Mesendoderm (in vitro differentiated cells): ENCODE data around the gene NR3C1.

Experiments used
- DNase-seq: peaks from one replicate; pipeline ENCODE4 v3.0.0; 2013
- H2AK5ac ChIP-seq: 2 replicates; pipeline ENCODE4 v1.6.1; 2013; ENCODE audit warnings: low read length, inconsistent platforms
- H2BK120ac ChIP-seq: 2 replicates; pipeline ENCODE4 v1.6.1; 2013; ENCODE audit warnings: low read depth, mild to moderate bottlenecking, low read length, moderate library complexity, mixed read lengths
- H2BK15ac ChIP-seq: replicated peaks from 2 replicates; pipeline ENCODE4 v1.6.1; 2013; ENCODE audit warnings: low read depth, mild to moderate bottlenecking, moderate library complexity
- H2BK5ac ChIP-seq: 2 replicates; pipeline ENCODE4 v1.6.1; 2013; ENCODE audit warnings: low read length, inconsistent platforms
- H3K18ac ChIP-seq: 2 replicates; pipeline ENCODE4 v1.6.1; 2013; ENCODE audit warnings: mild to moderate bottlenecking, low read length, mixed read lengths
- H3K23ac ChIP-seq: one replicate; pipeline ENCODE4 v1.6.1; 2013; ENCODE audit warnings: low read length
- H3K27ac ChIP-seq: 2 replicates; pipeline ENCODE4 v1.5.1; 2013; ENCODE audit warnings: low read depth, mild to moderate bottlenecking, inconsistent platforms, low read length, moderate library complexity
- H3K27me3 ChIP-seq: 2 replicates; pipeline ENCODE4 v1.6.1; 2013; ENCODE audit warnings: low read length, control low read depth, mild to moderate bottlenecking, inconsistent platforms; ENCODE audit not compliant: insufficient read depth, poor library complexity
- H3K36me3 ChIP-seq: 2 replicates; pipeline ENCODE4 v1.6.1; 2013; ENCODE audit warnings: low read length, inconsistent platforms; ENCODE audit not compliant: control insufficient read depth, insufficient read depth
- H3K4ac ChIP-seq: one replicate; pipeline ENCODE4 v1.6.1; 2013; ENCODE audit warnings: low read depth, mild to moderate bottlenecking, low read length, moderate library complexity
- H3K4me1 ChIP-seq: 2 replicates; pipeline ENCODE4 v1.6.1; 2013; ENCODE audit warnings: low read depth, low read length, inconsistent platforms; ENCODE audit not compliant: control insufficient read depth
- H3K4me2 ChIP-seq: 2 replicates; pipeline ENCODE4 v1.6.1; 2013; ENCODE audit warnings: low read length
- H3K4me3 ChIP-seq: 2 replicates; pipeline ENCODE4 v1.5.1; 2013; ENCODE audit warnings: mild to moderate bottlenecking, low read length
- H3K56ac ChIP-seq: one replicate; pipeline ENCODE4 v1.6.1; 2013; ENCODE audit warnings: low read length
- H3K79me1 ChIP-seq: 2 replicates; pipeline ENCODE4 v1.6.1; 2013; ENCODE audit warnings: low read length, inconsistent platforms
- H3K79me2 ChIP-seq: 2 replicates; pipeline ENCODE4 v1.6.1; 2013; ENCODE audit warnings: mild to moderate bottlenecking, low read length; ENCODE audit not compliant: control insufficient read depth, insufficient read depth
- H3K9ac ChIP-seq: 2 replicates; pipeline ENCODE4 v1.6.1; 2013; ENCODE audit warnings: low read length, inconsistent platforms
- H4K5ac ChIP-seq: one replicate; pipeline ENCODE4 v1.6.1; 2013; ENCODE audit warnings: low read length
- H4K8ac ChIP-seq: one replicate; pipeline ENCODE4 v1.6.1; 2013; ENCODE audit warnings: low read depth, mild to moderate bottlenecking, control low read depth, low read length, moderate library complexity
- WGBS: extraction: QIAGEN DNeasy Blood & Tissue Kit; methylation state at CpG from one replicate; pipeline ENCODE4 v1.1.7; 2013; ENCODE audit warnings: low lambda C conversion rate, missing lambda C conversion rate; ENCODE audit not compliant: insufficient coverage; ENCODE audit errors: extremely low coverage; 5-methylcytosine and 5-hydroxymethylcytosine counted together

NR3C1 gene

GRCh38 chr5:143428738-143429420 is 25.4 kb upstream of the NR3C1 start:
- Histone ChIP-seq H2BK15ac (no peak overlapping the region), H3K56ac (no peak overlapping the region), H3K9ac (no peak overlapping the region), H2BK5ac (no peak overlapping the region), H3K27ac (no peak overlapping the region), H3K79me2 (no peaks in the 10 kb centered on the region), H3K27me3 (no peaks in the 10 kb centered on the region), H3K4ac (no peak overlapping the region), H2BK120ac (no peak overlapping the region), H2AK5ac (no peak overlapping the region), H4K5ac (no peak overlapping the region), H3K4me1 (no peaks in the 10 kb centered on the region), H3K79me1 (no peaks in the 10 kb centered on the region), H3K4me3 (no peak overlapping the region), H3K18ac (no peak overlapping the region), H3K23ac (no peak overlapping the region), H3K4me2 (no peak overlapping the region), H3K36me3 (no peaks in the 10 kb centered on the region), H4K8ac (no peak overlapping the region)
- no CpG with 5 or more reads among the region's 2 CpGs for WGBS
- no peak for DNase-seq

DNA sequence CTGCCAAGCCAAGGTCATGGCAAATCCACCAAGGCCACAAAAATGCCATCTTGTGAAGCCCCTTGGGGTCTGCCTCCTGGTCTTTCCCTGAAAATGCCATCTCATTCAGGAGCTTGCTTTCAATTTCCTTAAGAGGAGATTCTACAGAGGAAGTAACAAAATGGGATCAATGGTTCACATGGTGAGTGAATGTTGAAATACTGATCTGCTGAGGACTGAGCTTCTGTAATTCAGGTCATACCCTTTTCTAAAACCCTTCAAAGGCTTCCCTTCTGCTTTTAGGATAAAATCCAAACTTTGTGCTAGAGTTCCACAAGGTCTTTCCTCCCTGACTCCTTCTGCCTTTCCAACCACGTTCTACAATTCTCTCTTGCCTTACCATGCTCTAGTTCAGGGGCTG is 24.7 kb upstream of the NR3C1 start:
- H3K27me3 ChIP-seq: no peaks in the 10 kb centered on the region
- H4K8ac ChIP-seq: no peak overlapping the region
- H3K4me1 ChIP-seq: no peaks in the 10 kb centered on the region
- DNase-seq: no peak
- no peak overlapping the region for H2AK5ac ChIP-seq
- no peak overlapping the region for H2BK15ac ChIP-seq
- no peak overlapping the region for H3K18ac ChIP-seq
- no CpG with 5 or more reads among the region's 1 CpG for WGBS
- H3K4me2 ChIP-seq: no peak overlapping the region
- H3K9ac ChIP-seq: no peak overlapping the region
- H4K5ac ChIP-seq: no peak overlapping the region
- H3K56ac ChIP-seq: no peak overlapping the region
- H3K79me1 ChIP-seq: no peaks in the 10 kb centered on the region
- H3K4ac ChIP-seq: no peak overlapping the region
- H3K4me3 ChIP-seq: no peak overlapping the region
- H3K23ac ChIP-seq: no peak overlapping the region
- no peak overlapping the region for H2BK5ac ChIP-seq
- no peak overlapping the region for H2BK120ac ChIP-seq
- no peak overlapping the region for H3K27ac ChIP-seq
- no peaks in the 10 kb centered on the region for H3K36me3 ChIP-seq
- no peaks in the 10 kb centered on the region for H3K79me2 ChIP-seq

DNA sequence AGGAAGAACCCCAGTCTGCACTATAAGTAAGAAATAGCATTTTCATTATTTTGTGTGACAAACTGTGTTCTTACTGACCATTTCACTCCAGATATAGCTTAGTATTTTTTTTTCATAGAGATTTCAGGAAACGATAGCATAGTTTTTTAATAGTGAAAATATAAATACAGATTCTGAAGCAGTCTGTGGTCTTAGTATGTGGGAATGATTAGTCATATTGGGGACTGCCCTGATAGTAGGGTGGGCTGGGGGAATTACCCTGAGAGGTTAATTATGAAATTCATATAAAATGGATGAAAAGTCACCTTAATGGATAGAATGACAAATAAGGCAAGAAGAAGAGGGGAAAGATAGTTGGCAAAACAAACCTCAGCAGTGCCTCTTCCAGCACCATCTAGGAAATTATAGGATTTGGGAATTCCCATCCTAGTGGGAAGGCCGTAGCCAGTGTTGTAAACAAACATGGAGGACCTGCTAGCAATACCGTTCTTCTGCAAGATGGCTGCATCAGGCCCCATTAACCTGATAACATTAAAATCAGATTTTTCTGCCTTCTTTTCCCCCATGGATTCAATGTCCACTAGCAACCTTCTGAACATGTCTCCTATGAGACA is 23.7 kb upstream of the NR3C1 start:
- Histone ChIP-seq H3K79me2 (no peaks in the 10 kb centered on the region), H3K36me3 (no peaks in the 10 kb centered on the region), H3K79me1 (no peaks in the 10 kb centered on the region), H2AK5ac (no peak overlapping the region), H4K8ac (no peak overlapping the region), H3K56ac (no peak overlapping the region), H3K4me2 (no peak overlapping the region), H3K27me3 (no peaks in the 10 kb centered on the region), H3K18ac (no peak overlapping the region), H2BK120ac (no peak overlapping the region), H4K5ac (no peak overlapping the region), H3K4ac (no peak overlapping the region), H3K9ac (no peak overlapping the region), H3K4me1 (no peaks in the 10 kb centered on the region), H3K23ac (no peak overlapping the region), H3K27ac (no peak overlapping the region), H2BK15ac (no peak overlapping the region), H3K4me3 (no peak overlapping the region), H2BK5ac (no peak overlapping the region)
- DNase-seq: no peak
- no CpG with 5 or more reads among the region's 3 CpGs for WGBS

- no peaks in the 10 kb centered on the region for H3K79me2 ChIP-seq
- no peak for DNase-seq
- no peak overlapping the region for H2BK15ac ChIP-seq
- H3K9ac ChIP-seq: no peak overlapping the region
- H3K27ac ChIP-seq: no peak overlapping the region
- no CpG with 5 or more reads among the region's 9 CpGs for WGBS
- H3K56ac ChIP-seq: no peak overlapping the region
- H3K18ac ChIP-seq: no peak overlapping the region
- no peaks in the 10 kb centered on the region for H3K79me1 ChIP-seq
- no peak overlapping the region for H3K4ac ChIP-seq
- H3K23ac ChIP-seq: no peak overlapping the region
- H4K8ac ChIP-seq: no peak overlapping the region
- no peak overlapping the region for H3K4me2 ChIP-seq
- no peak overlapping the region for H4K5ac ChIP-seq
- no peaks in the 10 kb centered on the region for H3K4me1 ChIP-seq
- H3K4me3 ChIP-seq: no peak overlapping the region
- no peak overlapping the region for H2BK5ac ChIP-seq
- no peaks in the 10 kb centered on the region for H3K27me3 ChIP-seq
- H3K36me3 ChIP-seq: no peaks in the 10 kb centered on the region
- no peak overlapping the region for H2AK5ac ChIP-seq
- no peak overlapping the region for H2BK120ac ChIP-seq
These were observed 23.0 kb upstream of the NR3C1 start for GRCh38 chr5:143426437-143426991.

- Histone ChIP-seq H3K79me1 (no peaks in the 10 kb centered on the region), H3K4me1 (no peaks in the 10 kb centered on the region), H3K27ac (no peak overlapping the region), H2BK15ac (no peak overlapping the region), H2AK5ac (no peak overlapping the region), H3K56ac (no peak overlapping the region), H3K9ac (no peak overlapping the region), H3K27me3 (no peaks in the 10 kb centered on the region), H3K23ac (no peak overlapping the region), H3K4me3 (no peak overlapping the region), H4K8ac (no peak overlapping the region), H3K79me2 (no peaks in the 10 kb centered on the region), H3K36me3 (no peaks in the 10 kb centered on the region), H3K4me2 (no peak overlapping the region), H3K4ac (no peak overlapping the region), H4K5ac (no peak overlapping the region), H2BK120ac (no peak overlapping the region), H3K18ac (no peak overlapping the region), H2BK5ac (no peak overlapping the region)
- DNase-seq: no peak
- WGBS: no CpG with 5 or more reads among the region's 3 CpGs
These were observed 22.3 kb upstream of the NR3C1 start for GRCh38 chr5:143425835-143426234.
